Osteoblast (primary cell): ENCODE measurements around the gene POLD1. TPM values are rescaled to one million over a fixed set of nuclear protein-coding genes. Genes with fewer than 3 reads are reported as not detected.

ENCODE experiments used
- DNase-seq: peaks from one replicate; pipeline ENCODE4 v3.0.0; 2011; ENCODE audit warnings: low spot score, mixed read lengths; ENCODE audit not compliant: insufficient read length; ENCODE audit errors: missing footprints
- H2AFZ ChIP-seq: 2 replicates; pipeline ENCODE4 v1.6.0; 2011; ENCODE audit warnings: mild to moderate bottlenecking, low read length
- H3K27ac ChIP-seq: 2 replicates; pipeline ENCODE4 v1.5.1; 2011; ENCODE audit warnings: mild to moderate bottlenecking, low read depth, low read length, moderate library complexity
- H3K27me3 ChIP-seq: 2 replicates; pipeline ENCODE4 v1.6.0; 2012; ENCODE audit warnings: mild to moderate bottlenecking, control low read depth, inconsistent platforms, low read length, moderate library complexity; ENCODE audit not compliant: insufficient read depth
- H3K36me3 ChIP-seq: 2 replicates; pipeline ENCODE4 v1.5.1; 2011; ENCODE audit warnings: mild to moderate bottlenecking, low read length, control low read depth, moderate library complexity; ENCODE audit not compliant: insufficient read depth
- H3K4me1 ChIP-seq: 2 replicates; pipeline ENCODE4 v1.5.1; 2011; ENCODE audit warnings: mild to moderate bottlenecking, low read length, control low read depth, moderate library complexity; ENCODE audit not compliant: insufficient read depth
- H3K4me2 ChIP-seq: 2 replicates; pipeline ENCODE4 v1.6.0; 2011; ENCODE audit warnings: mild to moderate bottlenecking, low read length; ENCODE audit not compliant: insufficient read depth
- H3K4me3 ChIP-seq: fragments of 200-600 bp; sonication (generic); 3 replicates; pipeline ENCODE4 v1.5.1; 2012; ENCODE audit warnings: mild to moderate bottlenecking, low read length, inconsistent platforms; ENCODE audit not compliant: insufficient read depth
- H3K79me2 ChIP-seq: 2 replicates; pipeline ENCODE4 v1.6.0; 2012; ENCODE audit warnings: mild to moderate bottlenecking, low read length, control low read depth, inconsistent platforms; ENCODE audit not compliant: insufficient read depth
- H3K9me3 ChIP-seq: 2 replicates; pipeline ENCODE4 v1.5.1; 2011; ENCODE audit warnings: low read depth, low read length, control low read depth
- H4K20me1 ChIP-seq: 2 replicates; pipeline ENCODE4 v1.6.0; 2012; ENCODE audit warnings: mild to moderate bottlenecking, low read length, control low read depth; ENCODE audit not compliant: insufficient read depth
- CTCF ChIP-seq: IDR thresholded peaks from 2 replicates; pipeline ENCODE4 v1.5.1; 2011; ENCODE audit warnings: mild to moderate bottlenecking, low read depth, low read length, moderate library complexity; ENCODE audit errors: extremely low read depth
- total RNA-seq: library from RNA; depleted of rRNA; stranded (reverse); fragments of >200 nt; gene quantifications from 2 replicates; pipeline ENCODE4 v1.2.3, GENCODE V29; 2012

The POLD1 gene
- total RNA-seq, 1 donor = 15.6 TPM

- Histone ChIP-seq H3K27me3 (no peaks in the 10 kb centered on the region), H3K4me1 (peaks cover 6% of the 10 kb centered on the region), H2AFZ (no peak overlapping the region), H3K9me3 (no peaks in the 10 kb centered on the region), H3K36me3 (no peaks in the 10 kb centered on the region), H3K4me2 (no peak overlapping the region), H3K27ac (no peak overlapping the region), H3K4me3 (no peak overlapping the region), H4K20me1 (no peaks in the 10 kb centered on the region), H3K79me2 (no peaks in the 10 kb centered on the region)
- no peak for TF ChIP-seq CTCF
- peak; percentile 30 for DNase-seq
These were observed 80.9 kb downstream of the POLD1 start for GRCh38 chr19:50465000-50465399.

GRCh38 chr19:50465986-50466705 is 82.0 kb downstream of the POLD1 start:
- Histone ChIP-seq H3K27me3 (no peaks in the 10 kb centered on the region), H3K4me2 (no peak overlapping the region), H3K36me3 (no peaks in the 10 kb centered on the region), H3K9me3 (no peaks in the 10 kb centered on the region), H3K79me2 (no peaks in the 10 kb centered on the region), H2AFZ (no peak overlapping the region), H3K27ac (no peak overlapping the region), H3K4me3 (no peak overlapping the region), H4K20me1 (no peaks in the 10 kb centered on the region), H3K4me1 (no peaks in the 10 kb centered on the region)
- peak; percentile 21 for TF ChIP-seq CTCF
- no peak for DNase-seq

- no peak for DNase-seq
- Histone ChIP-seq H3K79me2 (no peaks in the 10 kb centered on the region), H3K9me3 (no peaks in the 10 kb centered on the region), H3K4me2 (no peak overlapping the region), H3K27ac (no peak overlapping the region), H2AFZ (no peak overlapping the region), H3K27me3 (no peaks in the 10 kb centered on the region), H3K4me3 (no peak overlapping the region), H3K4me1 (no peaks in the 10 kb centered on the region), H4K20me1 (no peaks in the 10 kb centered on the region), H3K36me3 (no peaks in the 10 kb centered on the region)
- TF ChIP-seq CTCF = no peak
These were observed 82.5 kb downstream of the POLD1 start for GRCh38 chr19:50466706-50467039.

GRCh38 chr19:50467566-50467965 is 83.4 kb downstream of the POLD1 start:
- no peaks in the 10 kb centered on the region for H3K27me3 ChIP-seq
- H3K4me2 ChIP-seq = no peak overlapping the region
- no peak for TF ChIP-seq CTCF
- no peaks in the 10 kb centered on the region for H3K36me3 ChIP-seq
- no peak overlapping the region for H3K27ac ChIP-seq
- no peak for DNase-seq
- H3K4me3 ChIP-seq = no peak overlapping the region
- no peak overlapping the region for H2AFZ ChIP-seq
- no peaks in the 10 kb centered on the region for H3K9me3 ChIP-seq
- H3K4me1 ChIP-seq = no peaks in the 10 kb centered on the region
- H3K79me2 ChIP-seq = no peaks in the 10 kb centered on the region
- no peaks in the 10 kb centered on the region for H4K20me1 ChIP-seq

Other genes starting within 250 kb of the POLD1 start
- not detected in 2 replicates for gene IZUMO2, start 221.1 kb upstream of the POLD1 start, total RNA-seq
- under 0.01 TPM in 1 of 2 replicates, not detected in the other for gene MYH14, start 180.7 kb upstream of the POLD1 start, total RNA-seq
- under 0.01 TPM in 1 of 2 replicates, not detected in the other for gene KCNC3, start 55.0 kb upstream of the POLD1 start, total RNA-seq
- under 0.01 and 0.29 TPM in 2 replicates for gene NAPSA, start 18.7 kb upstream of the POLD1 start, total RNA-seq
- 91.1 and 113 TPM in 2 replicates for gene NR1H2, start 7.9 kb upstream of the POLD1 start, total RNA-seq
- 0.36 TPM in 1 of 2 replicates, not detected in the other for gene SPIB, start 34.6 kb downstream of the POLD1 start, total RNA-seq
- not detected in 2 replicates for gene MYBPC2, start 48.5 kb downstream of the POLD1 start, total RNA-seq
- 47.1 and 56.5 TPM in 2 replicates for gene EMC10, start 92.2 kb downstream of the POLD1 start, total RNA-seq
- 0.29 and 0.36 TPM in 2 replicates for gene GARIN5A, start 92.5 kb downstream of the POLD1 start, total RNA-seq
- 19.4 and 22.8 TPM in 2 replicates for gene JOSD2, start 126.8 kb downstream of the POLD1 start, total RNA-seq
- gene ASPDH, start 129.6 kb downstream of the POLD1 start, total RNA-seq = not detected in 2 replicates
- not detected in 2 replicates for gene LRRC4B, start 184.1 kb downstream of the POLD1 start, total RNA-seq